Measurements from ENCODE around the gene CDR2L.
"Not testable (repeated sequence)": the region's sequence is repeated elsewhere in the genome, so short reads cannot be mapped to it uniquely, and the experiment has no call there.

CDR2L gene

DNA sequence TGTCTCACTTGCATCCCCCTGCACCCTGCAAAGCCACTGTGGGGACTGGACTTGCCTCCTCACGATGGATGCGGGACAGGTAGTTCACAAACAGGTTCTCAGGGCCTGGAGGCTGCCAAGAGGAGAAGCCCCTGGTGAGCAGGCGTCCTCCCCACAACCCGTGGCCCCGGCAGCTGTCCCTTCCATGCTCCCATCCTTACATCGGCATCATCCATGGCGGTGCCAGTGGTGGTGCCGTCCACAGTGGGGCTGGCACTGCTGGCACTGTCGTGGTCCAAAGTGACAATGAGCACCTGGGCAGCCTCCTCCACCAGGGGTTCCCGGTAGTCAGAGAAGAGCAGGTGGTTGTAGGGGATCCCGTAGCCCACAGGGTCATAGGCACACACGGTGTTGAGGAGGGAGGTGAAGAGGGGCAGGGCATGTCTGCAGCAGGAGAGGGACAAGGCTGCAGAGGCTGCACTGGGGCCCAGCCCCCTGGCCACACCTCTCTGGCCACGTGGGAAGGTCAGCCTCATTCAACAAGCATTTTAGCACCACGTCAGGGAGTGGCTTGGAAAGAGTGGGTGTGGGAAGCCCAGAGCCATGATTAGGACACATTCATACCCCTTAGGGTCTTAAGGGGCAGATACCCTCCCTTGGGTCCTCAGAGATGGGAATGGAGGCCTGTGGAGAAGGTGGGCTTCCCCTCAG, 27.5 kb upstream of the CDR2L start:
- no peak for DNase-seq

DNA sequence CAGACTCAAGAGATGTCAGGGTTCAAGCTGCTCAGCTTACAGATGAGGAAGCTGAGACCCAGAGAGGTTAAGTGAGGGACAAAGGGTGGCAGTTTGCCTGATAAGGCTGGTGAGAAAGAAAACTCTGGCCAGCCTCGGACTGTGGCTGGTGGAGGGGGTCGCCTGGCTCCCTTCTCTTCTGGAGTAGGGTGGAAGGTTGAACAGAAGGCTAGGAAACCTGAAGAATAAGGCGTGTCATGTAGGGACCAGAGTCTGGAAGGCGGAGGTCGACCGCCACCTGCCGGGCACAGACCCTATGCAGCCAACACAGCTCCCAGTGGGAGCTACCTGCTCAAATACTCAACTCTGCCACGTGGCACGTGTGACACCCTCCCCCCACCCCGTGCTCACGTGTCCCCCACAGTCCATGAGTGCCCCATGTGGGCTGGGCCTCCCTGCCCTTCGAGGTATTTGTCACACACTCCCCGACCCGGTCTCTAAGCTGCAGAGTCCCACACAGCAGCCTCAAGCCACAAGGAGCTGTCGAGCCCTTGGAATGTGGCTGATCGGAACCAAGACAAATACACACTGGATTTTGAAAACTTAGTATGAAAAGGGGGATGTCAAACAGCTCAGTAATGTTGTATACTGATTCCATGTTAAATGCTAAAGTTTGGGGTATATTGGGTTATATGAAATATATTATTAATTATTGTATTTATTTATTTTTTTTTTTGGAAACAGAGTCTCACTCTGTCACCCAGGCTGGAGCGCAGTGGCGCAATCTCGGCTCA, 26.7 kb upstream of the CDR2L start:
- no peak for DNase-seq

- DNase-seq = peak; percentile 84
Observed at GRCh38 chr17:74961657-74962350, 25.6 kb upstream of the CDR2L start.

GRCh38 chr17:74962622-74963394, 24.6 kb upstream of the CDR2L start:
- DNase-seq = no peak

- DNase-seq = no peak
Observed at GRCh38 chr17:74963656-74964055, 23.8 kb upstream of the CDR2L start.

DNA sequence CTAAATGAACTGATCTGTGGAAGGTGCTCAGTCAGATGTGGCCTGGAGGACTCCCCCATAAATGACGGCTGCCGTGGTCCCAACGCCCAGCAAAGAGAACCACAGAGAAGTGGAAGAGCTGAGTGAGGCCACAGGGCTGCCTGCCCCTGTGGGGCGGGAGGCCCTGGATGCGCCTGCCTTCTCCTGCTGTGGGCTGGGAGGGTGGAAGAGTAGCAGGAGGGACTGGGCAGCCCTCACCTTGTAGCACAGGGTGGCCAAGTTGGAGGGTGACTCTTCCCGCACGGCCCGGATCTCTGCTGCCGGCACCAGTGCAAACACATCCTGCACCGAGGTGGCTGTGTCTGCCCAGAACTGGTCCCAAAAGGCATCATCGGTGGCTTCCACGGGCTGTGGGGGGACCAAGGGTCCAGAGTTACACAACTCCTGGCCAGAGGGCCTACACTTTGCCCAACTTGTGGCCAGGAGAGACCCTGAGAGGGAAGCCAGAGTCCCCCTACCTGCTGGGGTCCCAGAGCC, 23.1 kb upstream of the CDR2L start:
- no peak for DNase-seq

DNA sequence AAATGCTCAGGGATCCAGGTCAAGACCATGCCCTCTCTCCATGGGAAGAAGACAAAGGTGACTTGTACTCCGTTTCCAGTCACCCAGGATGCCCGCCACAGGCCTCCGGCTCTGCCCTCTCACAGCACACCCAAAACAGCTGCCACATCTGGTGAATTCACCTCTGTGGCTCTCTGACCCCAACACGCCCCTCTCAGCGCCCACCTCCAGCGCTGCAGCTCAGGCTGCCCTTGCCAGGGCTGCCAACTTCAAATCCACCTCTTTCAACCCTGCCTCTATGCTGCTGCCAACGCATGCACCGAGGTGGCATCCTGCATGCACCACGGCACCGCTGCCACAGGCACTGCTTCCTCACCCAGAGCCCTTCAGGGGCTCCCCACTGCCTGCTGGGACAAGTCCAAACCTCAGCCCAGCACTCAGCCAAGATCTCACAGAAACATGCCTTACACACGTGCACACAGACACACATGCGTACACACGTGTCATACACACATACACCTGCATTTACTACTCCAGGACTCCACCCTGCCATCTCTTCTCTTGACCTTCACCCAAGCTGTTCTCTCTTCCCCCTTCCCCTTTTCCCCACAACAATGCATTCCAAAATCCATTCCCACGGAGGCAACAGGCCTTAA, 22.3 kb upstream of the CDR2L start:
- no peak for DNase-seq

DNA sequence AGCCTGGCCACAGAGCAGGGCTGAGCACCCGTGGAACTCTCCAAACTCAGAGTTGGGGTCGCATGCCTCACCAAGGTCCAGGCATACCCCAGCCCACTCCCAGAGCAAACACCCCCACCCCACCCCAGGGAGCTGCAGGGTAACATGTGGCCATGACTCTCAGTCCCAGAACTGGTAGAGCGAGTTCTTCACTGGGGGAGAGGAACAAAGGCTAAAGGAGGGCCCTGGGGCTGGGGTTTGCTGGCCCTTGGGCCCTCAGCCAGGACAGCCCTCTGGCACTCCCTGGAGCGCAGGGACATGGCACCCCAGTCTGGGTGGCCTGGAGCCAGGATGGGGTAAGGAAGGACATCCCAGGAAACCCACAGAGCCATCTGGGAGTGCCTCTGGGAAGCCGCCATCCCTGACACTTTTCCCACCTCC, 19.1 kb upstream of the CDR2L start:
- peak; percentile 8 for DNase-seq

DNA sequence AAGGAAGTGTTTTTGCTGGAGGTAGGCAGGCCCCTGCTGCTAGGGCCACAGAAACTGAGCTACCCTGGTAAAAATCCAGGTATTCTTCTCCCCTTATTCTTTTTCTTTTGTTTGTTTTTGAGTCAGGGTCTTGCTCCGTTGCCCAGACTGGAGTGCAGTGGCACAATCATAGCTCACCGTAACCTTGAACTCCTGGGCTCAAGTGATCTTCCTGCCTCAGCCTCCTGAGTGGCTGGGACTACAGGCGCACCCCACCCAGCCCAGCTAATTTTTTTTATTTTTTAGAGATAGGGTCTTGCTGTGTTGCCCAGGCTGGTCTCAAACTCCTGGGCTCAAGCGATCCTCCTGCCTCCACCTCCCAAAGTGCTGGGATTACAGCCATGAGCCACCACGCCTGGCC, 17.9 kb upstream of the CDR2L start:
- not testable (repeated sequence) for DNase-seq

DNA sequence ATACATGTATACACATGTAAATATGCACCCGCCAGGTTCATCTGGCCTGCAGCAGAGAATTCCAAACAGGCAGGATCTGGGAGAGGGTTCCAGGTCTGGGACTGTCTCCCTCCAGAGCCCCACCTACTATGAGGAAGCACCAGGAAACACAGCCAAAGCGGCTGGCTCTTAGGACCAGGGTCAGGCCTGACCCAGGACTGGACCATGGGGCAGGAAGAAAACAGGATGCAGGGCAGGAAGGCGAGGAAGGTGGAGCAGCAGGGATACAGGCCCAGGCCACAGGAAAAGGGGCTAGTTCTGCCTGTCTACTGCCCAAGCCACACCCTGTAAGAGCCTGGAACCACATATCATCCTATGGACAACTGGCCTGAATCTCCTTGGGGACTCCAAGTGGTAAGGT, 17.0 kb upstream of the CDR2L start:
- no peak for DNase-seq

GRCh38 chr17:74971069-74971841, 16.2 kb upstream of the CDR2L start:
- DNase-seq = no peak

GRCh38 chr17:74971842-74972106, 15.7 kb upstream of the CDR2L start:
- no peak for DNase-seq

DNA sequence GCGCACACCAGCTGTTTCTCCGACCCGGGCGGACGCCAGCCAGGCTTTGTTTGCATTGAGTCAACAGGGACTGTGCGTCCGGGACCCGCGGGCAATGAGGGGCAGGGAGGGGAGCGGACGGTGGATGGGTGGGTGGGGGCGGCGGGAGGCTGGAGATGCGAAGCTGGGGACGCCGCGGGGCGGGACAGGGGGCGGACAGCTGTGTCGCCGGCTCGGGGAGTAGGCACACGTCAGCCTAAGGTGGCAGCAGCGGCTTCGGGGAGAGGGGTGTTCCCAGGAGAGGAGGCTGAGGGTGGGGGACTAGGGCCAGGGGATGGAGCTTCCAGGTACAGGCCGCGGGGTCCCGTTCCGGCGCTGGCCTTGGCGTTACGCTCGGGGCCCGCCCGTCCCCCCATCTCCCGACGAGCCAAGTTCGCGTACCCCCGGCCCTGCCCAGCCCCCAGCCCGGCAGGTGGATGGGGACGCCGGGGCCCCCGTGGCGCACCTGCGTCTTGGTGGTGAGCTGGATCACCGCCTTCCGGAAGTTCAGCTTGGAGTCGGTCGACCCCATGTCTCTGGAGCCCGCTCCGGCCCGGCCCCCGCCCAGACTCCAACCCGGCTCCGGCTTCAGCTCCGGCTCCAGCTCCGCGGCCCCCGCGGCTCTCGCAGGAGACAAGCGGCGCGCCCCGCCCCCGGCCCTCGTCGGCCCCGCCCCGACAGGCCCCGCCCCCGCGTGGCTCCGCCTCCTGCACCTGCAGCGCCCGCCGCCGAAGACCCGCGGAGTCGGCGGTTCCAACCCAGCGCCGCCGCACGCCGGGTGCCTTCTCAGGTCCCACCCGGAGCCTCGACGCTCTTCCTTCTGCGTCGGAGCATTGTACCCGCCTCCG, 15.1 kb upstream of the CDR2L start, which contains the start of gene HID1:
Gene HID1 (minus strand): TSS at position 653 of the 866 bp plus-strand sequence. CDS start 103 bp downstream, at position 550.
- peak; percentile 82 for DNase-seq

- no peak for DNase-seq
Observed at GRCh38 chr17:74972973-74973328, 14.5 kb upstream of the CDR2L start.

DNA sequence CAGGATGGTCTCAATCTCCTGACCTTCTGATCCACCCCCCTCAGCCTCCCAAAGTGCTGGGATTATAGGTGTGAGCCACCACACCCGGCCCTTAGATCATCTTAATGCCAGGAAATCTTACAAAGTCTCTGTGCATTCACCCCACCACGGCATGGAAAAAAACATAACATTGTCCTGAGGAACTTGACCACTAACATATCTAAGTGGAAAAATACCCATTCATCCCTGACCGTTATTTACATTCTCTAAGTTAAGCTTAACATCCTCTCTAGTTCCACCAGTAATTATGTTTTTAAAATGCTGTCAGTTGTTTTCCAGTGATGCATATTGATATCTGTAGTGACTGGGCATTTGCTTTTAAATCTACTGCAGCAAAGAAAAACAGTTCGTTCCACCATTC, 11.5 kb upstream of the CDR2L start:
- DNase-seq = no peak

DNA sequence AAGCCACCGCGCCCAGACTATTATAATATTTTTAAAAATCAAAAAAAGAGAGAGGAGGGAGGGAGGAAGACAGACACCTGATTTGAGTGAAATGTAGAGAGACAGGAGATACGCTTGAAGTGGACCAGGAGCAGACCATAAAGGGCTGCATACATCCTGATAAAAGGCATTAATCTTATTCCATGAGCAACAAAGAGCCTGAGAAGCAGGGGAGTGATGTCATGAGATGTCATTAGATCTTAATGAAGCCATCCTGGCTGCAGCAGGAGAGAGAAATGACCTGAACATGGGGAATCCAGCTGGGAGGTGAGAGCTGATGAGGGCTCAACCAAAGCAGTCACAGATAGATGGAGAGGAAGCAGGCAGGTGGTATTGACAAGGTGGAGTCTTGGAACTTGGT, 9.6 kb upstream of the CDR2L start:
- no peak for DNase-seq

DNA sequence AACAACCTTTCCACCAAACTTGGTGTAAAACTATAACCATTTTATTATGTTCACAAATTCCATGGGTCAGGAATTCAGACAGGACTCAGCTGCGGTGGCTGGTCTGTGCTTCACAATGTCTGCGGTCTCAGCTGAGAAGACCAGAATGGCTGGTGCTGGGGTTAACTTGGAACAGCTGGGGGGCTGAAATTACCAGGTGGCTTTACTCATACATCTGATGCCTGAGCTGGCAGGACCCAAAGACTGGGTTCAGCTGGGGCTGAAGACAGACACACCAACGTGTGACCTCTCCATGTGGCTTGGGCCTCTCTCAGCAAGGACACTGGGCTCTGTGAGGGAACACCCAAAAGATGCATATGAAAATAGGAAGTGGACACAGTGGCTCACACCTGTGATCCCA, 9.2 kb upstream of the CDR2L start:
- no peak for DNase-seq

GRCh38 chr17:74979408-74980146, 7.9 kb upstream of the CDR2L start:
- no peak for DNase-seq

GRCh38 chr17:74981318-74981978, 6.0 kb upstream of the CDR2L start:
- DNase-seq = no peak
